GM23338 (cell line): Measurements from ENCODE around the gene TPI1. TPM values are rescaled to one million over a fixed set of nuclear protein-coding genes. Genes with fewer than 3 reads are reported as not detected.

ENCODE experiments used
- ATAC-seq: fragments of 200-7000 bp; cut with Tn5 transposase; 3 replicates; pipeline ENCODE4 v1.9.1; 2020
- DNase-seq: peaks from one replicate; pipeline ENCODE4 v3.0.0-alpha.2; 2015; ENCODE audit warnings: low spot score
- H2AFZ ChIP-seq: fragments of 200-600 bp; sonication (generic); 2 replicates; pipeline ENCODE4 v1.8.0; 2016; ENCODE audit warnings: antibody characterized with exemption, mild to moderate bottlenecking, moderate library complexity
- H3F3A ChIP-seq: fragments of 200-600 bp; sonication (generic); replicated peaks from 2 replicates; pipeline ENCODE4 v1.8.0; 2017; ENCODE audit warnings: antibody characterized with exemption, mixed run types, low read depth
- H3K27ac ChIP-seq: fragments of 200-600 bp; sonication (generic); 2 replicates; pipeline ENCODE4 v1.6.1; 2016; ENCODE audit warnings: low read depth
- H3K27me3 ChIP-seq: fragments of 200-600 bp; sonication (generic); 2 replicates; pipeline ENCODE4 v1.8.0; 2016; ENCODE audit warnings: mild to moderate bottlenecking, mixed run types, moderate library complexity; ENCODE audit not compliant: insufficient read depth
- H3K36me3 ChIP-seq: fragments of 200-600 bp; sonication (generic); 2 replicates; pipeline ENCODE4 v1.8.0; 2016; ENCODE audit warnings: mild to moderate bottlenecking; ENCODE audit not compliant: insufficient read depth
- H3K4me1 ChIP-seq: fragments of 200-600 bp; sonication (generic); 2 replicates; pipeline ENCODE4 v1.8.0; 2016; ENCODE audit warnings: mild to moderate bottlenecking, moderate library complexity; ENCODE audit not compliant: insufficient read depth
- H3K4me2 ChIP-seq: fragments of 200-600 bp; sonication (generic); 2 replicates; pipeline ENCODE4 v1.7.1; 2017; ENCODE audit warnings: mixed run types
- H3K4me3 ChIP-seq: fragments of 200-600 bp; sonication (generic); 2 replicates; pipeline ENCODE4 v1.6.1; 2016; ENCODE audit warnings: mixed run types
- H3K79me2 ChIP-seq: fragments of 200-600 bp; sonication (generic); replicated peaks from 2 replicates; pipeline ENCODE4 v1.8.0; 2017; ENCODE audit warnings: mild to moderate bottlenecking; ENCODE audit not compliant: insufficient read depth
- H3K9me2 ChIP-seq: fragments of 200-600 bp; sonication (generic); 2 replicates; pipeline ENCODE4 v1.8.0; 2017; ENCODE audit not compliant: insufficient read depth
- H4K20me1 ChIP-seq: fragments of 200-600 bp; sonication (generic); replicated peaks from 2 replicates; pipeline ENCODE4 v1.8.0; 2017; ENCODE audit warnings: mild to moderate bottlenecking; ENCODE audit not compliant: insufficient read depth
- H3K27ac Mint-ChIP-seq: 2 replicates; pipeline ENCODE4 v1.8.0; 2020; ENCODE audit warnings: inconsistent platforms, mild to moderate bottlenecking, moderate library complexity, mixed read lengths
- H3K27me3 Mint-ChIP-seq: 3 replicates; pipeline ENCODE4 v1.8.0; 2022; ENCODE audit warnings: low read depth, mild to moderate bottlenecking, moderate library complexity, mixed read lengths, inconsistent platforms; ENCODE audit not compliant: insufficient read depth, poor library complexity
- H3K36me3 Mint-ChIP-seq: 3 replicates; pipeline ENCODE4 v1.8.0; 2021; ENCODE audit warnings: low read depth, mild to moderate bottlenecking, inconsistent platforms, moderate library complexity, mixed read lengths
- H3K4me1 Mint-ChIP-seq: 3 replicates; pipeline ENCODE4 v1.8.0; 2020; ENCODE audit warnings: mild to moderate bottlenecking, inconsistent platforms, mixed read lengths
- H3K4me3 Mint-ChIP-seq: 3 replicates; pipeline ENCODE4 v1.8.0; 2021; ENCODE audit warnings: moderate library complexity, mild to moderate bottlenecking, inconsistent platforms, mixed read lengths
- H3K9me3 Mint-ChIP-seq: 3 replicates; pipeline ENCODE4 v1.8.0; 2020; ENCODE audit warnings: moderate library complexity, mild to moderate bottlenecking, inconsistent platforms, mixed read lengths
- CREB1 ChIP-seq: fragments of 250-450 bp; sonication (Bioruptor Pico); IDR thresholded peaks from 2 replicates; pipeline ENCODE4 v1.5.0; 2020; ENCODE audit warnings: low read depth, mild to moderate bottlenecking, moderate library complexity
- ETS1 ChIP-seq: IDR thresholded peaks from 2 replicates; pipeline ENCODE4 v1.6.1; 2016; ENCODE audit warnings: antibody characterized with exemption
- JUNB ChIP-seq: IDR thresholded peaks from one replicate; pipeline ENCODE4 v1.6.1; 2016; ENCODE audit warnings: antibody characterized with exemption; ENCODE audit not compliant: unreplicated experiment
- STAT1 ChIP-seq: IDR thresholded peaks from one replicate; pipeline ENCODE4 v1.6.1; 2016; ENCODE audit warnings: antibody characterized with exemption; ENCODE audit not compliant: unreplicated experiment
- ZNF114 ChIP-seq: fragments of 250-450 bp; sonication (Bioruptor Pico); IDR thresholded peaks from 2 replicates; pipeline ENCODE4 v1.5.0; 2020; ENCODE audit warnings: mild to moderate bottlenecking, moderate library complexity
- ZNF331 ChIP-seq: fragments of 250-450 bp; sonication (Bioruptor Pico); IDR thresholded peaks from 2 replicates; pipeline ENCODE4 v1.5.0; 2020; ENCODE audit warnings: low read depth, mild to moderate bottlenecking, moderate library complexity
- polyA plus RNA-seq: library from polyadenylated mRNA; unstranded; fragments of >200 nt; fragmentation: Nextera tagmentation; extraction: Ambion mirVana; gene quantifications from 2 replicates; pipeline ENCODE4 v1.2.1, GENCODE V29; 2016
- total RNA-seq: library from RNA; depleted of rRNA; stranded (reverse); fragments of >200 nt; shearing (Covaris generic); gene quantifications from 2 replicates; pipeline ENCODE4 v1.2.3, GENCODE V29; 2014
- TF ChIP-seq, protein P1 (sequence below): fragments of 250-450 bp; sonication (Bioruptor Pico); IDR thresholded peaks from 2 replicates; pipeline ENCODE4 v1.5.0; 2020; ENCODE audit warnings: mild to moderate bottlenecking, moderate library complexity

Gene TPI1
- total and polyA plus RNA-seq, 2 experiments from 2014 or later = 737 to 822 TPM

GRCh38 chr12:6818222-6818621 lies 49.1 kb upstream of the TPI1 start:
- H3K4me1 Mint-ChIP-seq = peaks cover 49% of the 10 kb centered on the region
- peak; percentile 54 for ATAC-seq

DNA sequence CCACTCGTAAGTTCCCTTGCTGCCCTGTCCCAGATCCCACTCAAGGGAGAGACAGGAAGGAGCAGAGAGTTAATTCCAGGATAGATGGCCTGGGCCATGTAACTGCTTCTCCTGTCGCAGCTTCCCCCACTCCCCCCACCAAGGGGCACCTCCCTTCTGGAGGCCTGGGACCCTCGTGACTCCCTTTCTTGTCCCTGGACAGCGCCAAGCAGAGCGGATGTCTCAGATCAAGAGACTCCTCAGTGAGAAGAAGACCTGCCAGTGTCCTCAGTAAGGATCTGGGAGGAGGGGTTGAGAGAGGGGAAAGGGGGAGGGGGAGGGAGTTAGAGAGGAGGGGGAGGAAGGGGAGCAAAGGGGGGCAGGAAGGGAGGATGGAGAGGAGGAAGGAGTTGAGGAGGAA lies 48.7 kb upstream of the TPI1 start:
- H3K27me3 ChIP-seq = peaks cover 36% of the 10 kb centered on the region
- no peaks in the 10 kb centered on the region for H4K20me1 ChIP-seq
- TF ChIP-seq, protein P1, sequence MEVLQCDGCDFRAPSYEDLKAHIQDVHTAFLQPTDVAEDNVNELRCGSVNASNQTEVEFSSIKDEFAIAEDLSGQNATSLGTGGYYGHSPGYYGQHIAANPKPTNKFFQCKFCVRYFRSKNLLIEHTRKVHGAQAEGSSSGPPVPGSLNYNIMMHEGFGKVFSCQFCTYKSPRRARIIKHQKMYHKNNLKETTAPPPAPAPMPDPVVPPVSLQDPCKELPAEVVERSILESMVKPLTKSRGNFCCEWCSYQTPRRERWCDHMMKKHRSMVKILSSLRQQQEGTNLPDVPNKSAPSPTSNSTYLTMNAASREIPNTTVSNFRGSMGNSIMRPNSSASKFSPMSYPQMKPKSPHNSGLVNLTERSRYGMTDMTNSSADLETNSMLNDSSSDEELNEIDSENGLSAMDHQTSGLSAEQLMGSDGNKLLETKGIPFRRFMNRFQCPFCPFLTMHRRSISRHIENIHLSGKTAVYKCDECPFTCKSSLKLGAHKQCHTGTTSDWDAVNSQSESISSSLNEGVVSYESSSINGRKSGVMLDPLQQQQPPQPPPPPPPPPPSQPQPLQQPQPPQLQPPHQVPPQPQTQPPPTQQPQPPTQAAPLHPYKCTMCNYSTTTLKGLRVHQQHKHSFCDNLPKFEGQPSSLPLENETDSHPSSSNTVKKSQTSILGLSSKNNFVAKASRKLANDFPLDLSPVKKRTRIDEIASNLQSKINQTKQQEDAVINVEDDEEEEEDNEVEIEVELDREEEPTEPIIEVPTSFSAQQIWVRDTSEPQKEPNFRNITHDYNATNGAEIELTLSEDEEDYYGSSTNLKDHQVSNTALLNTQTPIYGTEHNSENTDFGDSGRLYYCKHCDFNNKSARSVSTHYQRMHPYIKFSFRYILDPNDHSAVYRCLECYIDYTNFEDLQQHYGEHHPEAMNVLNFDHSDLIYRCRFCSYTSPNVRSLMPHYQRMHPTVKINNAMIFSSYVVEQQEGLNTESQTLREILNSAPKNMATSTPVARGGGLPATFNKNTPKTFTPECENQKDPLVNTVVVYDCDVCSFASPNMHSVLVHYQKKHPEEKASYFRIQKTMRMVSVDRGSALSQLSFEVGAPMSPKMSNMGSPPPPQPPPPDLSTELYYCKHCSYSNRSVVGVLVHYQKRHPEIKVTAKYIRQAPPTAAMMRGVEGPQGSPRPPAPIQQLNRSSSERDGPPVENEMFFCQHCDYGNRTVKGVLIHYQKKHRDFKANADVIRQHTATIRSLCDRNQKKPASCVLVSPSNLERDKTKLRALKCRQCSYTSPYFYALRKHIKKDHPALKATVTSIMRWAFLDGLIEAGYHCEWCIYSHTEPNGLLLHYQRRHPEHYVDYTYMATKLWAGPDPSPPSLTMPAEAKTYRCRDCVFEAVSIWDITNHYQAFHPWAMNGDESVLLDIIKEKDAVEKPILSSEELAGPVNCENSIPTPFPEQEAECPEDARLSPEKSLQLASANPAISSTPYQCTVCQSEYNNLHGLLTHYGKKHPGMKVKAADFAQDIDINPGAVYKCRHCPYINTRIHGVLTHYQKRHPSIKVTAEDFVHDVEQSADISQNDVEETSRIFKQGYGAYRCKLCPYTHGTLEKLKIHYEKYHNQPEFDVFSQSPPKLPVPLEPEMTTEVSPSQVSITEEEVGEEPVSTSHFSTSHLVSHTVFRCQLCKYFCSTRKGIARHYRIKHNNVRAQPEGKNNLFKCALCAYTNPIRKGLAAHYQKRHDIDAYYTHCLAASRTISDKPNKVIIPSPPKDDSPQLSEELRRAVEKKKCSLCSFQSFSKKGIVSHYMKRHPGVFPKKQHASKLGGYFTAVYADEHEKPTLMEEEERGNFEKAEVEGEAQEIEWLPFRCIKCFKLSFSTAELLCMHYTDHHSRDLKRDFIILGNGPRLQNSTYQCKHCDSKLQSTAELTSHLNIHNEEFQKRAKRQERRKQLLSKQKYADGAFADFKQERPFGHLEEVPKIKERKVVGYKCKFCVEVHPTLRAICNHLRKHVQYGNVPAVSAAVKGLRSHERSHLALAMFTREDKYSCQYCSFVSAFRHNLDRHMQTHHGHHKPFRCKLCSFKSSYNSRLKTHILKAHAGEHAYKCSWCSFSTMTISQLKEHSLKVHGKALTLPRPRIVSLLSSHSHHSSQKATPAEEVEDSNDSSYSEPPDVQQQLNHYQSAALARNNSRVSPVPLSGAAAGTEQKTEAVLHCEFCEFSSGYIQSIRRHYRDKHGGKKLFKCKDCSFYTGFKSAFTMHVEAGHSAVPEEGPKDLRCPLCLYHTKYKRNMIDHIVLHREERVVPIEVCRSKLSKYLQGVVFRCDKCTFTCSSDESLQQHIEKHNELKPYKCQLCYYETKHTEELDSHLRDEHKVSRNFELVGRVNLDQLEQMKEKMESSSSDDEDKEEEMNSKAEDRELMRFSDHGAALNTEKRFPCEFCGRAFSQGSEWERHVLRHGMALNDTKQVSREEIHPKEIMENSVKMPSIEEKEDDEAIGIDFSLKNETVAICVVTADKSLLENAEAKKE = no peak
- TF ChIP-seq ZNF114 (CRISPR knock-in tag) = no peak
- TF ChIP-seq CREB1 (CRISPR knock-in tag) = no peak
- TF ChIP-seq ETS1 = no peak
- no peak for TF ChIP-seq ZNF331
- TF ChIP-seq STAT1 = no peak
- no peaks in the 10 kb centered on the region for H3K9me3 Mint-ChIP-seq
- H3F3A ChIP-seq = peaks cover 12% of the 10 kb centered on the region; the same call in 1 of the 2 replicates
- peak overlapping the region; percentile 61 for H3K4me3 Mint-ChIP-seq
- H3K79me2 ChIP-seq = no peaks in the 10 kb centered on the region
- ATAC-seq = no peak
- peaks cover 40% of the 10 kb centered on the region for H3K27me3 Mint-ChIP-seq
- no peak overlapping the region for H2AFZ ChIP-seq
- peaks cover 51% of the 10 kb centered on the region for H3K4me1 Mint-ChIP-seq
- no peaks in the 10 kb centered on the region for H3K36me3 Mint-ChIP-seq
- H3K9me2 ChIP-seq = no peaks in the 10 kb centered on the region
- 0 out of 2 replicates have a peak overlapping the region, but pooled peaks have one; percentile 46 for H3K27ac ChIP-seq
- H3K36me3 ChIP-seq = no peaks in the 10 kb centered on the region
- H3K4me2 ChIP-seq = peak overlapping the region; percentile 66
- peak overlapping the region; percentile 40 for H3K4me3 ChIP-seq
- peaks cover 44% of the 10 kb centered on the region for H3K4me1 ChIP-seq
- peak; percentile 43 for DNase-seq
- peak overlapping the region; percentile 50 for H3K27ac Mint-ChIP-seq

More at GRCh38 chr12:6818222-6818621, 49.1 kb upstream of the TPI1 start:
- Histone ChIP-seq H3K4me2 (peak overlapping the region; percentile 66; the same call in 1 of the 2 replicates), H3K9me2 (no peaks in the 10 kb centered on the region), H3K27me3 (peaks cover 31% of the 10 kb centered on the region), H4K20me1 (no peaks in the 10 kb centered on the region), H2AFZ (no peak overlapping the region), H3K4me3 (peak overlapping the region; percentile 40), H3F3A (peaks cover 12% of the 10 kb centered on the region; the same call in 1 of the 2 replicates), H3K27ac (no peak overlapping the region), H3K36me3 (no peaks in the 10 kb centered on the region), H3K4me1 (peaks cover 40% of the 10 kb centered on the region), H3K79me2 (no peaks in the 10 kb centered on the region)
- H3K27me3 Mint-ChIP-seq = peaks cover 40% of the 10 kb centered on the region
- no peaks in the 10 kb centered on the region for H3K36me3 Mint-ChIP-seq
- H3K27ac Mint-ChIP-seq = peak overlapping the region; percentile 50
- DNase-seq = peak; percentile 72
- no peaks in the 10 kb centered on the region for H3K9me3 Mint-ChIP-seq
- H3K4me3 Mint-ChIP-seq = peak overlapping the region; percentile 61
- TF ChIP-seq ZNF331 (no peak), JUNB (no peak), ZNF114 (CRISPR knock-in tag) (no peak)
